Neutrophil (primary cell): Measurements from ENCODE around the gene ZPR1.
"Not testable (repeated sequence)": the region's sequence is repeated elsewhere in the genome, so short reads cannot be mapped to it uniquely, and the experiment has no call there.

Experiments used
- H3K27ac ChIP-seq: fragments of 200-600 bp; sonication (generic); 2 replicates; pipeline ENCODE4 v1.5.1; 2016; ENCODE audit warnings: mild to moderate bottlenecking, moderate library complexity
- H3K27me3 ChIP-seq: fragments of 200-600 bp; sonication (generic); 2 replicates; pipeline ENCODE4 v1.6.0; 2016; ENCODE audit warnings: mild to moderate bottlenecking
- H3K36me3 ChIP-seq: fragments of 200-600 bp; sonication (generic); 2 replicates; pipeline ENCODE4 v1.5.1; 2017
- H3K4me1 ChIP-seq, 2 experiments: fragments of 200-600 bp in 1 of 2; sonication (generic) in 1 of 2; 1 replicate in 1 of 2; 2 replicates in 1 of 2; pipeline versions ENCODE4 v1.5.1 to v1.6.1; 2013 to 2016; ENCODE audit warnings: low read depth in 1 of 2, low read length in 1 of 2, mild to moderate bottlenecking in 1 of 2, moderate library complexity in 1 of 2; ENCODE audit not compliant: control insufficient read depth in 1 of 2, insufficient read depth in 1 of 2
- H3K4me3 ChIP-seq, 2 experiments: fragments of 200-600 bp in 1 of 2; sonication (generic) in 1 of 2; 1 replicate in 1 of 2; 2 replicates in 1 of 2; pipeline ENCODE4 v1.5.1; 2013 to 2016; ENCODE audit warnings: low read depth in 1 of 2, low read length in 1 of 2, mild to moderate bottlenecking in 1 of 2, moderate library complexity in 1 of 2
- H3K9me3 ChIP-seq: fragments of 200-600 bp; sonication (generic); 2 replicates; pipeline ENCODE4 v1.5.1; 2016
- CTCF ChIP-seq: fragments of 200-600 bp; sonication (generic); IDR thresholded peaks from 2 replicates; pipeline ENCODE4 v1.5.1; 2016; ENCODE audit warnings: antibody characterized with exemption

The ZPR1 gene

DNA sequence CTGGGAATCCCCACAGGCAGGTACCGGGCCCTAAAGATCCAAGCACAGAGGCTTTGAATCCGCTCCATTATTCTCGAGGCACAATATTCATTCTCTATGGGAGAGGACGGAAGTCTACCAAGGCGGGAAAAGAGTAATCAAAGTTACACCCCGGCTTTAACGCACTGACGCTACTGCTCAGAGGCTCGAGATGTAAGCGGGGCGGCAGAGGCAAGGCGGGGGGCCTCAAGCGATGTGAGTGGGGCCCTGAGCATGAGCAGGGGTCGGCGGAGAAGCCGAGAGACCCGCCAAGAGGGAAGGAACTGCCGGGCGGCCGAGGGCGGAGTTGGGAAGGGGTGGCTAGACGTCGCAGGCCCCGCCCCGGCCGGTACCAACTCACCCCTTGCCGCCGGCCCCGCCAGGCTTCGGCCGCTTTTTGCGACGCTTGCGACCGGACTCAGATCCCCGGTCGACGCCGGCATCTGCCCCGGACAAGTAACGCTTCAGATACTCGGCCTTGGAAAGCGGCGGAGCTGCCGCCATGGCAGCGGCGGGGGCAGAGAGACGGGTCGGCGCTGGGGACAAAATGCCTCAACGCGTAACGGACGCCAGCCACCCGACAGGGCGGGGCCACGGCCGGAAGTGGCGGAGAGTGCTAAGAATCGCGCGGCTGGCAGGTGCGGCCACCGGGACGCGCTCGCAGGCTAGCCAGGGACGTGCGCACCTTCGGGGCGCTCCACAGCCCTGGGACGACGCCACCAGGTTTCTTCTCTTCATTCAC lies 15.2 kb downstream of the ZPR1 start, which contains the start of gene BUD13:
BUD13 (minus strand) TSS at position 545 of the 760 bp plus-strand sequence; CDS start at position 522, 23 bp downstream.
- Histone ChIP-seq H3K4me1 (peaks cover 39 to 41% of the 10 kb centered on the region in 2 experiments), H3K27me3 (no peaks in the 10 kb centered on the region), H3K36me3 (peaks cover 11% of the 10 kb centered on the region), H3K9me3 (no peaks in the 10 kb centered on the region), H3K4me3 (peak within 1 kb of the TSS; percentile 81 to 89), H3K27ac (peak within 1 kb of the TSS; percentile 90)
- peak; percentile 22 for TF ChIP-seq CTCF

DNA sequence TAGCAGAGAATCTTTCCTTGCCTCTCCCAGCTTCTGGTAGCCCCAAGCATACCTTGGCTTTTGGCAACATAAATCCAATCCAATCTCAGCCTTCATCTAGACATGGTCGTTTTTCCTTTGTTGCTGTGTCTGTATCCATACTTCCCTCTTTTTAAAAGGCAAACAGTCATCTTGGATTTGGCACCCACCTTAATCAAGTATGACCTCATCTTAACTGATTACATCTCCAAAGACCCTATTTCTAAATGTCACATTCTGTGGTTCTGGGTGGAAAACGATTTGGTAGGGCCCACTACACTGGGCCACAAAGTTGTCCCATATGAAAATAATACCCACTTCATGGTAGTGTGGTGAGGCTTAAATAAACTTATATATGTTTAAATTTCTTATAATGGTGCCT lies 15.9 kb downstream of the ZPR1 start:
- peaks cover 39 to 41% of the 10 kb centered on the region in 2 experiments for H3K4me1 ChIP-seq
- peak overlapping the region; percentile 90 for H3K27ac ChIP-seq
- H3K36me3 ChIP-seq, result peaks cover 11% of the 10 kb centered on the region
- H3K9me3 ChIP-seq, result no peaks in the 10 kb centered on the region
- no peak for TF ChIP-seq CTCF
- H3K4me3 ChIP-seq, result peak overlapping the region; percentile 81 to 89
- H3K27me3 ChIP-seq, result no peaks in the 10 kb centered on the region

DNA sequence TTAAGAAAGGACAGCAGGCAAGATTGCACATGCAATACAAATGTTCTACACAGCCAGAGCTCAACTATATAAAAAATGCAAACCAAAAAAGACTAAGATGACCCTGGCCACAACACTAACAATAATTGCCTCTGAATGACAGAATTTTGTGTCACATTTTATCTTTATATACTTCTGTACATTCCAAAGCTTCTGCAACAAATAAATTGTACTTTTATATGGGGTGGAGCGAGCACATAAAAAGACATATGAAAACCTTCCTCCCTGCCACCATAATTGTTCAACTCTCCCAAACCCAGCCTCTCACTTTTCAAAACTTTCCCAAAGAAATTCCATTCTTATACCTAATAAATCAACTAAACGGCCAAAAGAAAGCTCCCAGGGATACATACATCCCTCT lies 25.7 kb downstream of the ZPR1 start:
- Histone ChIP-seq H3K27me3 (no peaks in the 10 kb centered on the region), H3K36me3 (peaks cover 79% of the 10 kb centered on the region), H3K9me3 (no peaks in the 10 kb centered on the region), H3K4me1 (no peaks in the 10 kb centered on the region), H3K27ac (no peak overlapping the region), H3K4me3 (no peak overlapping the region)
- no peak for TF ChIP-seq CTCF

GRCh38 chr11:116756044-116756443 lies 31.8 kb downstream of the ZPR1 start:
- not testable (repeated sequence) for H3K27ac ChIP-seq, H3K9me3 ChIP-seq, H3K4me1 ChIP-seq, H3K4me3 ChIP-seq, H3K27me3 ChIP-seq
- H3K36me3 ChIP-seq, result peaks cover 86% of the 10 kb centered on the region

DNA sequence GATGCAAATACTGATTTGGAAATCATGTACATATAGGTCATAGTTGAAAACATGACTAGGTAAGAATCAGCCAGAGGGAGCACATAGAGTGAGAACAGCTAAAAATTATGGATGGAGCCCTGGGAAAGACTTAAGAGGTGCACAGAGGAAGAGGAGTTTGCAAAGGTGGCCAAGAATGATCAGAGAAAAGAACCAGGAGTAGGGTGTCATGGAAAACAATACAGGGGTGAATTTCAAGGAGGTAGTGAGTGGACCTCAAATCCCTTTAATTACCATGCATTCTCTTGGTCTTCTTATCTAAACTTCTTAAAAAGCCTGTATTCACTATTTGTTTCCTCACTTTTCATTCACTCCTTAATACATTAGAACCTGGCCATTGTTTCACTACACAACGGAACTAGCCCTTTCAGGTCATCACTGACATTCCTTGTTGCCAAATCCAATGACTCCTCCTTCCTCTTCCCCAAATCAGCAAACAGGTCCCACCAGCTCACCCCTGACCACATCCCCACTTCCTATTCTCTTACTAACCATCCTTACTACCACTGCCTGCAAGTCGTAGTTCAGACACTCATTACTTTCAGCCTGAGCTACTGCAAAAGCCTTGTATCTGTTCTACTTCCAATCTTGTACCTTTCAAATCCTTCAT lies 37.6 kb downstream of the ZPR1 start:
- no peak for TF ChIP-seq CTCF
- H3K4me3 ChIP-seq, result no peak overlapping the region
- H3K27me3 ChIP-seq, result no peaks in the 10 kb centered on the region
- H3K9me3 ChIP-seq, result no peaks in the 10 kb centered on the region
- H3K4me1 ChIP-seq, result peaks cover 8 to 10% of the 10 kb centered on the region in 2 experiments
- H3K27ac ChIP-seq, result no peak overlapping the region
- peaks cover 83% of the 10 kb centered on the region for H3K36me3 ChIP-seq

- no peak for TF ChIP-seq CTCF
- no peak overlapping the region for H3K4me3 ChIP-seq
- no peaks in the 10 kb centered on the region for H3K27me3 ChIP-seq
- H3K9me3 ChIP-seq, result no peaks in the 10 kb centered on the region
- H3K27ac ChIP-seq, result no peak overlapping the region
- peaks cover 25% of the 10 kb centered on the region for H3K36me3 ChIP-seq
- H3K4me1 ChIP-seq, result no peaks in the 10 kb centered on the region
Observed at GRCh38 chr11:116742104-116742503, 45.7 kb downstream of the ZPR1 start.
